ENCODE results near the gene RASGRP4.

DNA sequence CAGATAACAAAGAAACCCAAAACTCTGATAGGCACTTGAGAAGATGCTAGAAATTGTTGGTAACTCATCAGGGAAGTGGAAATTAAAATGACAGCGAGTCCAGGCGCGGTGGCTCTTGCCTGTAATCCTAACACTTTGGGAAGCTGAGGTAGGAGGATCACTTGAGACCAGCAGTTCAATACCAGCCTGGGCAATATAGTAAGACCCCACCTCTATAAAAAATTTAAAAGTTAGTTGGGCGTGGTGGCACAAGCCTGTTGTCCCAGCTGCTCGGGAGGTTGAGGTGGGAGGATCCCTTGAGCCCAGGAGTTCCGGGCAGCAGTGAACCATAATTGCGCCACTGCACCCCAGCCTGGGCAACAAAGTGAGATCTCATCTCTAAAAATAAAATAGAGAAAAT, 4.9 kb upstream of the RASGRP4 start:
- TF ChIP-seq, protein P1, sequence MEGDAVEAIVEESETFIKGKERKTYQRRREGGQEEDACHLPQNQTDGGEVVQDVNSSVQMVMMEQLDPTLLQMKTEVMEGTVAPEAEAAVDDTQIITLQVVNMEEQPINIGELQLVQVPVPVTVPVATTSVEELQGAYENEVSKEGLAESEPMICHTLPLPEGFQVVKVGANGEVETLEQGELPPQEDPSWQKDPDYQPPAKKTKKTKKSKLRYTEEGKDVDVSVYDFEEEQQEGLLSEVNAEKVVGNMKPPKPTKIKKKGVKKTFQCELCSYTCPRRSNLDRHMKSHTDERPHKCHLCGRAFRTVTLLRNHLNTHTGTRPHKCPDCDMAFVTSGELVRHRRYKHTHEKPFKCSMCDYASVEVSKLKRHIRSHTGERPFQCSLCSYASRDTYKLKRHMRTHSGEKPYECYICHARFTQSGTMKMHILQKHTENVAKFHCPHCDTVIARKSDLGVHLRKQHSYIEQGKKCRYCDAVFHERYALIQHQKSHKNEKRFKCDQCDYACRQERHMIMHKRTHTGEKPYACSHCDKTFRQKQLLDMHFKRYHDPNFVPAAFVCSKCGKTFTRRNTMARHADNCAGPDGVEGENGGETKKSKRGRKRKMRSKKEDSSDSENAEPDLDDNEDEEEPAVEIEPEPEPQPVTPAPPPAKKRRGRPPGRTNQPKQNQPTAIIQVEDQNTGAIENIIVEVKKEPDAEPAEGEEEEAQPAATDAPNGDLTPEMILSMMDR (IDR thresholded peaks at IDR 0.05 in 2 of 3, conservative IDR thresholded peaks at IDR 0.05 in 1 of 3; ENCODE audit: borderline replicate concordance in 1 of 3, insufficient read depth in 1 of 3, low read depth in 2 of 3, low read length in 2 of 3), result no peak
- TF ChIP-seq POLR2AphosphoS5 (IDR thresholded peaks at IDR 0.05; ENCODE audit: low read depth, low read length) (no peak), EZH2 (IDR thresholded peaks at IDR 0.05) (no peak)

Measured in HCT116 (cell line).